ENCODE results near the gene USP31. TPM values are rescaled to one million over a fixed set of nuclear protein-coding genes. Genes with fewer than 3 reads are reported as not detected.
A peak's percentile ranks its signal among the peaks of the same experiment; 100 is the strongest.

USP31 gene
- total and polyA plus RNA-seq, 11 donors = 9.2 to 49.9 (median 23.8) TPM

- ATAC-seq (peak; percentile 62 to 79 (median 66)), DNase-seq (peak in 4 of 5 donors; percentile 44 to 74 (median 57))
- 29 to 49% (median 33%) methylated on average over 3 of the region's 3 CpGs for WGBS, 4 donors
- no peaks in the 10 kb centered on the region for H3K27me3 ChIP-seq
- H3K27ac ChIP-seq = peak overlapping the region; percentile 13 to 92 (median 70)
- H3K36me3 ChIP-seq = peaks cover 0 to 43% (median 24%) of the 10 kb centered on the region in 9 donors
- no peak for TF ChIP-seq CTCF (IDR thresholded peaks at IDR 0.05)
- TF ChIP-seq POLR2A (IDR thresholded peaks at IDR 0.05) = no peak
- H3K4me1 ChIP-seq = peaks cover 0 to 54% (median 34%) of the 10 kb centered on the region in 12 donors
- no peak overlapping the region for H3K4me3 ChIP-seq
- intact Hi-C loops (cut with DNase I) = loop anchor here in 9 of 10 donors (5.0 to 10.0 kb wide), 4 partner anchors 58 to 360 kb away; partner anchors contain the start of gene USP31 (in 6 of the 9)
- H3K9me3 ChIP-seq = no peaks in the 10 kb centered on the region
Measured at GRCh38 chr16:23074423-23074822, 74.8 kb downstream of the USP31 start.

GRCh38 chr16:23072769-23073549 lies 76.3 kb downstream of the USP31 start:
- TF ChIP-seq CTCF (IDR thresholded peaks at IDR 0.05) (peak in 1 of 12 donors; percentile 14), POLR2A (IDR thresholded peaks at IDR 0.05) (no peak)
- H3K27ac ChIP-seq = peak overlapping the region in 11 of 12 donors; percentile 73 to 92 (median 84)
- DNase-seq (no peak), ATAC-seq (no peak)
- H3K9me3 ChIP-seq = no peaks in the 10 kb centered on the region
- peaks cover 3 to 43% (median 34%) of the 10 kb centered on the region in 9 donors for H3K36me3 ChIP-seq
- intact Hi-C loops (cut with DNase I) = loop anchor here in 9 of 10 donors (2.0 to 10.0 kb wide), 5 partner anchors 18 to 362 kb away; partner anchors contain the start of gene USP31 (in 6 of the 9)
- H3K27me3 ChIP-seq = no peaks in the 10 kb centered on the region
- WGBS, 4 donors = 83 to 90% (median 89%) methylated on average over 9 of the region's 9 CpGs
- no peak overlapping the region for H3K4me3 ChIP-seq
- peaks cover 0 to 53% (median 34%) of the 10 kb centered on the region in 12 donors for H3K4me1 ChIP-seq

GRCh38 chr16:23072084-23072599 lies 77.1 kb downstream of the USP31 start:
- WGBS, 4 donors = 16 to 30% (median 19%) methylated on average over 13 of the region's 13 CpGs
- peak; percentile 85 to 94 (median 91) for DNase-seq
- Histone ChIP-seq H3K27me3 (no peaks in the 10 kb centered on the region), H3K27ac (peak overlapping the region; percentile 35 to 92 (median 84)), H3K4me3 (peak overlapping the region in 1 of 12 donors; percentile 10), H3K9me3 (no peaks in the 10 kb centered on the region), H3K36me3 (peaks cover 3 to 49% (median 39%) of the 10 kb centered on the region in 9 donors), H3K4me1 (peaks cover 0 to 54% (median 34%) of the 10 kb centered on the region in 12 donors)
- intact Hi-C loops (cut with DNase I) = loop anchor here in 9 of 10 donors (2.0 to 10.0 kb wide), 5 partner anchors 19 to 363 kb away; partner anchors contain the start of gene USP31 (in 6 of the 9)
- ATAC-seq = peak; percentile 74 to 90 (median 84)
- TF ChIP-seq POLR2A (IDR thresholded peaks at IDR 0.05) (no peak), CTCF (IDR thresholded peaks at IDR 0.05) (no peak)
